SK-N-SH (cell line): ENCODE data around the gene UAP1L1. TPM values are rescaled to one million over a fixed set of nuclear protein-coding genes. Genes with fewer than 3 reads are reported as not detected.

Experiments
- CTCF ChIA-PET: fragments of 300-600, 350-600 bp; formaldehyde crosslinking; extraction: SDS; loops from one replicate; lab custom pipeline; 2021; lab: Yijun Ruan, JAX
- POLR2A ChIA-PET: fragments of 350-600 bp; sonication (Branson Sonifier 250); formaldehyde crosslinking; extraction: SDS; loops from one replicate; lab custom pipeline; 2020; ENCODE audit warnings: antibody characterized with exemption, inconsistent platforms; lab: Yijun Ruan, JAX
- DNase-seq: peaks from one replicate; pipeline ENCODE4 v3.0.0; 2012
- H2AFZ ChIP-seq: fragments of 200-600 bp; sonication (generic); 2 replicates; pipeline ENCODE4 v1.8.1; 2016; ENCODE audit warnings: antibody characterized with exemption, mild to moderate bottlenecking, low read depth
- H3F3A ChIP-seq: fragments of 200-600 bp; sonication (generic); replicated peaks from 2 replicates; pipeline ENCODE3; 2016; ENCODE audit warnings: antibody characterized with exemption, mild to moderate bottlenecking; ENCODE audit not compliant: insufficient read depth
- H3K27ac ChIP-seq, 2 experiments: fragments of 200-500 bp in 1 of 2; fragments of 200-600 bp in 1 of 2; sonication (Bioruptor generic) in 1 of 2; sonication (generic), shearing (Covaris generic) in 1 of 2; 2 replicates each; pipeline versions ENCODE4 v1.5.1 to v1.6.1; 2014 to 2016; ENCODE audit warnings: low read depth in 2 of 2, inconsistent platforms in 1 of 2, low read length in 1 of 2, mild to moderate bottlenecking in 1 of 2, mixed read lengths in 1 of 2
- H3K27me3 ChIP-seq: fragments of 200-600 bp; sonication (generic), shearing (Covaris generic); 2 replicates; pipeline ENCODE4 v1.6.1; 2016; ENCODE audit warnings: mixed run types; ENCODE audit not compliant: insufficient read depth
- H3K36me3 ChIP-seq, 2 experiments: fragments of 200-500 bp in 1 of 2; fragments of 200-600 bp in 1 of 2; sonication (Bioruptor generic) in 1 of 2; sonication (generic) in 1 of 2; replicated peaks in 1 of 2; 2 replicates each; pipeline versions ENCODE3 to v1.5.1; 2014 to 2016; ENCODE audit warnings: low read length in 1 of 2, mild to moderate bottlenecking in 1 of 2; ENCODE audit not compliant: insufficient read depth in 2 of 2, control insufficient read depth in 1 of 2
- H3K4me1 ChIP-seq, 2 experiments: fragments of 200-500 bp in 1 of 2; fragments of 200-600 bp in 1 of 2; sonication (Bioruptor generic) in 1 of 2; sonication (generic), shearing (Covaris generic) in 1 of 2; 2 replicates each; pipeline versions ENCODE4 v1.5.1 to v1.6.1; 2014 to 2016; ENCODE audit warnings: low read depth in 1 of 2, low read length in 1 of 2, mixed run types in 1 of 2; ENCODE audit not compliant: insufficient read depth in 2 of 2, control insufficient read depth in 1 of 2
- H3K4me2 ChIP-seq: fragments of 200-600 bp; sonication (generic), shearing (Covaris generic); 2 replicates; pipeline ENCODE4 v1.6.1; 2017; ENCODE audit warnings: mixed run types
- H3K4me3 ChIP-seq, 2 experiments: fragments of 200-500 bp in 1 of 2; fragments of 200-600 bp in 1 of 2; sonication (Bioruptor generic) in 1 of 2; sonication (generic), shearing (Covaris generic) in 1 of 2; 2 replicates each; pipeline versions ENCODE4 v1.5.1 to v1.8.1; 2014 to 2016; ENCODE audit warnings: low read depth in 2 of 2, inconsistent platforms in 1 of 2, low read length in 1 of 2, mild to moderate bottlenecking in 1 of 2, mixed read lengths in 1 of 2, moderate library complexity in 1 of 2
- H3K79me2 ChIP-seq: fragments of 200-600 bp; sonication (generic); 2 replicates; pipeline ENCODE4 v1.8.1; 2017; ENCODE audit warnings: mild to moderate bottlenecking; ENCODE audit not compliant: insufficient read depth
- H3K9ac ChIP-seq: fragments of 200-600 bp; sonication (generic); 2 replicates; pipeline ENCODE4 v1.6.1; 2017; ENCODE audit warnings: mixed run types
- H3K9me2 ChIP-seq: fragments of 200-600 bp; sonication (generic); 2 replicates; pipeline ENCODE4 v1.6.1; 2017; ENCODE audit warnings: mixed run types
- H3K9me3 ChIP-seq: fragments of 200-600 bp; sonication (generic); 2 replicates; pipeline ENCODE4 v1.6.1; 2017; ENCODE audit warnings: mixed run types, mild to moderate bottlenecking, moderate library complexity
- H4K20me1 ChIP-seq: fragments of 200-600 bp; sonication (generic); 2 replicates; pipeline ENCODE4 v1.6.1; 2017; ENCODE audit warnings: mild to moderate bottlenecking, mixed run types; ENCODE audit not compliant: insufficient read depth
- EP300 ChIP-seq, 2 experiments: IDR thresholded peaks; 2 replicates each; pipeline versions ENCODE4 v1.4.0 to v1.6.1; 2012; ENCODE audit warnings: borderline replicate concordance in 1 of 2, low read depth in 1 of 2, low read length in 1 of 2
- EZH2phosphoT487 ChIP-seq: fragments of 200-600 bp; sonication (generic); IDR thresholded peaks from 2 replicates; pipeline ENCODE4 v1.6.1; 2017; ENCODE audit warnings: low read depth, mixed run types, mild to moderate bottlenecking, antibody characterized with exemption, moderate library complexity, borderline replicate concordance
- FOSL2 ChIP-seq: IDR thresholded peaks from 2 replicates; pipeline ENCODE4 v1.4.0; 2012; ENCODE audit warnings: low read depth, mild to moderate bottlenecking, moderate library complexity, borderline replicate concordance
- FOXJ3 ChIP-seq: sonication (generic); formaldehyde crosslinking; IDR thresholded peaks from 2 replicates; pipeline ENCODE4 v1.5.1; 2020; ENCODE audit warnings: mild to moderate bottlenecking, missing genetic modification reagents
- FOXM1 ChIP-seq: IDR thresholded peaks from 2 replicates; pipeline ENCODE4 v1.4.0; 2012; ENCODE audit warnings: low read depth, mild to moderate bottlenecking
- GABPA ChIP-seq: IDR thresholded peaks from 2 replicates; pipeline ENCODE4 v1.4.0; 2012; ENCODE audit warnings: low read depth, mild to moderate bottlenecking
- GATA2 ChIP-seq: sonication (generic); formaldehyde crosslinking; IDR thresholded peaks from 2 replicates; pipeline ENCODE4 v1.5.0; 2020; ENCODE audit warnings: mild to moderate bottlenecking, missing genetic modification reagents
- JUND ChIP-seq: IDR thresholded peaks from 2 replicates; pipeline ENCODE4 v1.4.0; 2012
- MEF2A ChIP-seq: IDR thresholded peaks from 2 replicates; pipeline ENCODE4 v1.4.0; 2012; ENCODE audit warnings: low read depth, borderline replicate concordance
- NFIC ChIP-seq: IDR thresholded peaks from 2 replicates; pipeline ENCODE4 v1.4.0; 2012; ENCODE audit warnings: borderline replicate concordance
- NRF1 ChIP-seq: IDR thresholded peaks from 2 replicates; pipeline ENCODE4 v1.6.1; 2012; ENCODE audit warnings: low read depth, mild to moderate bottlenecking, low read length
- RCOR1 ChIP-seq: fragments of 150-350 bp; IDR thresholded peaks from 2 replicates; pipeline ENCODE4 v1.6.1; 2017; ENCODE audit warnings: antibody characterized with exemption, low read length
- RFX5 ChIP-seq: IDR thresholded peaks from 2 replicates; pipeline ENCODE4 v1.6.1; 2012; ENCODE audit warnings: mild to moderate bottlenecking, improper control_type of control experiment, low read length
- SIN3A ChIP-seq: IDR thresholded peaks from 2 replicates; pipeline ENCODE4 v1.6.1; 2012; ENCODE audit warnings: low read depth, mild to moderate bottlenecking, low read length, moderate library complexity, borderline replicate concordance
- TAF1 ChIP-seq: IDR thresholded peaks from 2 replicates; pipeline ENCODE4 v1.6.1; 2012; ENCODE audit warnings: low read depth, mild to moderate bottlenecking, low read length, moderate library complexity, borderline replicate concordance
- TEAD4 ChIP-seq: IDR thresholded peaks from 2 replicates; pipeline ENCODE4 v1.4.0; 2012; ENCODE audit warnings: mild to moderate bottlenecking, borderline replicate concordance; ENCODE audit not compliant: insufficient read depth
- WGBS: methylation state at CpG from one replicate; pipeline ENCODE4 v1.1.6; 2017; ENCODE audit warnings: low lambda C conversion rate; 5-methylcytosine and 5-hydroxymethylcytosine counted together
- polyA plus RNA-seq, 3 experiments: library from polyadenylated mRNA; depleted of rRNA; stranded (reverse); fragments of >200 nt; gene quantifications; 2 replicates each; pipeline ENCODE4 v1.2.3, GENCODE V29; 2012
- TF ChIP-seq, protein P1 (sequence below): IDR thresholded peaks from 2 replicates; pipeline ENCODE4 v1.4.0; 2012; ENCODE audit warnings: low read depth, borderline replicate concordance
- TF ChIP-seq, protein P2 (sequence below): fragments of 150-350 bp; IDR thresholded peaks from 2 replicates; pipeline ENCODE4 v1.6.1; 2017; ENCODE audit warnings: antibody characterized with exemption, low read length, low read depth, borderline replicate concordance

Gene UAP1L1
- polyA plus RNA-seq, 1 of the 3 experiments (the other 2 are of a cell fraction) = 5.6 TPM

DNA sequence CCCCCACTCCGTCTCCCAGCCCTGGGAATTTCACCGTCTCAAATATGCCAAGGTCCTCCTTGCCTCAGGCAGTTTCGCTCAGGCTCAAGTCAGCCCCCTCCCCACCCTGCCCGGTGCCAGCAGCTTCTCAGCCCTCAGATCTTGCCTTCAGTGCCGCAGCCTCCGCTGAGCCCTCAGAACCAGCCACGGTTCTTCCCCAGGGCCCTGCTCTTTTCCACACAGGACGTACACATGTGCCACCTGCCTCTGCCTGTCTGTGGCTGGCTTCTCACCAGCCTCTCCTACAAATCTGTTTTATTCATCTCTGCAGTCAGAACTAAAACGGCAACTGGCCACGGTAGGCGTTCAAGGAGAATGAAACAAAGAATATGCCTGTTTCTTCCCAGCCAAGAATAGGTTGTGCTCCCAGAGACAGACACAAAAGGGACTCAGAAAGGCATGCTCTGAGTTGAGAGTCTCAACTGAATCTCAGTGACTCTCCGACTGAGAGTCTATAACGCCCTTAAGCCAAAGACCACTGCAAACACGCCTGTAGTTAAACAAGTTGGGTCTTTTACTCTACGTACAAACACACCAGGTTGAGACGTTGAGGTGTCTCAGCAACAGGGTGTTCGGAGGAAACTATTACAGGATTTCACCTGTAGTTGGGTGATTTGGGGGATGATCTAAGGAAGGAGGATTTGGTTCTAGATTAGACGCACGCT, 51.0 kb downstream of the UAP1L1 start:
- no peaks in the 10 kb centered on the region for H3K9me3 ChIP-seq
- no peaks in the 10 kb centered on the region for H3K36me3 ChIP-seq
- H3K4me3 ChIP-seq = peak overlapping the region; percentile 77 to 89
- peak overlapping the region; percentile 89 for H3K4me2 ChIP-seq
- POLR2A ChIA-PET = interaction anchor here (2.6 kb wide), 1 partner anchor 10 kb away, joined by 32 read pairs; the partner anchor contains the start of gene GRIN1
- peaks cover 3 to 18% of the 10 kb centered on the region in 2 experiments; a peak in 3 of 4 replicates for H3K4me1 ChIP-seq
- H4K20me1 ChIP-seq = no peaks in the 10 kb centered on the region
- H3K9me2 ChIP-seq = no peaks in the 10 kb centered on the region
- TF ChIP-seq RFX5 (no peak), RCOR1 (no peak), TEAD4 (no peak), FOXJ3 (CRISPR knock-in tag) (no peak), FOXM1 (no peak), SIN3A (no peak), JUND (no peak), NFIC (no peak), TAF1 (no peak), GABPA (no peak), EP300 (IDR thresholded peaks at IDR 0.05; ENCODE audit: borderline replicate concordance in 1 of 2, low read depth in 1 of 2, low read length in 1 of 2) (no peak)
- TF ChIP-seq, protein P1, sequence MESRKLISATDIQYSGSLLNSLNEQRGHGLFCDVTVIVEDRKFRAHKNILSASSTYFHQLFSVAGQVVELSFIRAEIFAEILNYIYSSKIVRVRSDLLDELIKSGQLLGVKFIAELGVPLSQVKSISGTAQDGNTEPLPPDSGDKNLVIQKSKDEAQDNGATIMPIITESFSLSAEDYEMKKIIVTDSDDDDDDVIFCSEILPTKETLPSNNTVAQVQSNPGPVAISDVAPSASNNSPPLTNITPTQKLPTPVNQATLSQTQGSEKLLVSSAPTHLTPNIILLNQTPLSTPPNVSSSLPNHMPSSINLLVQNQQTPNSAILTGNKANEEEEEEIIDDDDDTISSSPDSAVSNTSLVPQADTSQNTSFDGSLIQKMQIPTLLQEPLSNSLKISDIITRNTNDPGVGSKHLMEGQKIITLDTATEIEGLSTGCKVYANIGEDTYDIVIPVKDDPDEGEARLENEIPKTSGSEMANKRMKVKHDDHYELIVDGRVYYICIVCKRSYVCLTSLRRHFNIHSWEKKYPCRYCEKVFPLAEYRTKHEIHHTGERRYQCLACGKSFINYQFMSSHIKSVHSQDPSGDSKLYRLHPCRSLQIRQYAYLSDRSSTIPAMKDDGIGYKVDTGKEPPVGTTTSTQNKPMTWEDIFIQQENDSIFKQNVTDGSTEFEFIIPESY = no peak
- CTCF ChIA-PET = interaction anchor here (1.1 to 2.7 kb wide), 4 partner anchors 11 to 108 kb away, joined by 3 to 14 read pairs (median 8); partner anchors contain the start of genes GRIN1 and NPDC1
- DNase-seq = no peak
- WGBS = 66% methylated on average over 17 of the region's 19 CpGs
- H3K27ac ChIP-seq = peak overlapping the region in 1 of 2 experiments; percentile 87; a peak in 2 of 4 replicates
- H3K9ac ChIP-seq = peak overlapping the region; percentile 82
- H2AFZ ChIP-seq = no peak overlapping the region
- no peaks in the 10 kb centered on the region for H3K27me3 ChIP-seq
- peaks cover 7% of the 10 kb centered on the region for H3F3A ChIP-seq
- H3K79me2 ChIP-seq = peaks cover 55% of the 10 kb centered on the region

DNA sequence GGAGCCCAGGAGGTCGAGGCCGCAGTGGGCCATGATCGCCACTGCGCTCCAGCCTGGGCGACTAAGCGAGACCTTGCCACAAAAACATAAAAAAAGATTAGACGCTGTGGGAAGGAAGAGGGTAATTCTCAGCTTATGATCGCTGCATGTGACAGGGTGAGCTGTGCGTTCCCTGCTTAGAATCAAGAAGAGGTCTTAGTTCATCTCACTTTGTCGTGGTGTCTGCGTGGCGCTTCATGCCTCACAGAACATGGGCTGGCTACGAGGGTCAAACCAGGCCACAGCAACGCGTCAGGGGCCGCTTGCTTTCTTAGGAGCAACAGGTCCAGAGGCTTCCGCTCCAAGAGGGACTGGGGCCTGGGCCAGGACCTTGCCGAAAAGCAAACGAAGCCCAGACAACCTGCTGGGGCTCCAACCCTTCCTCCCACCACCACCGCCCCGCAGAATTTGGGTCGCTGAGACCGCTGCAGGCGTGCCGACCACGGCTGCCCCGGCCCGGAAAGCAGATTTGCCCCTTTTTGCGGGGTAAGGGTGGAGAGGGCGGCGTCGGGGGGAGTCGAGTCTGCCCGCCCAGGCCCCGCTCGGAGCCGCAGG, 51.6 kb downstream of the UAP1L1 start:
- H3K4me2 ChIP-seq = peak overlapping the region; percentile 89
- CTCF ChIA-PET = interaction anchor here (0.9 to 2.7 kb wide), 11 partner anchors 10 to 107 kb away, joined by 3 to 14 read pairs (median 4); partner anchors contain the start of genes GRIN1 and NPDC1

More for the DNA sequence above, 51.6 kb downstream of the UAP1L1 start:
- Histone ChIP-seq H3K4me1 (peaks cover 3 to 18% of the 10 kb centered on the region in 2 experiments; a peak in 3 of 4 replicates), H4K20me1 (no peaks in the 10 kb centered on the region), H3K27ac (peak overlapping the region; percentile 56 to 87; a peak in 3 of 4 replicates)
- TF ChIP-seq GATA2 (CRISPR knock-in tag) (no peak), NRF1 (no peak), MEF2A (no peak), EZH2phosphoT487 (no peak), FOSL2 (no peak)
- TF ChIP-seq, protein P2, sequence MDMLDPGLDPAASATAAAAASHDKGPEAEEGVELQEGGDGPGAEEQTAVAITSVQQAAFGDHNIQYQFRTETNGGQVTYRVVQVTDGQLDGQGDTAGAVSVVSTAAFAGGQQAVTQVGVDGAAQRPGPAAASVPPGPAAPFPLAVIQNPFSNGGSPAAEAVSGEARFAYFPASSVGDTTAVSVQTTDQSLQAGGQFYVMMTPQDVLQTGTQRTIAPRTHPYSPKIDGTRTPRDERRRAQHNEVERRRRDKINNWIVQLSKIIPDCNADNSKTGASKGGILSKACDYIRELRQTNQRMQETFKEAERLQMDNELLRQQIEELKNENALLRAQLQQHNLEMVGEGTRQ = no peak
- TF ChIP-seq, protein P1 = no peak
- TF ChIP-seq, all 33 proteins: peak for 0
- Histone ChIP-seq H3K36me3 (no peaks in the 10 kb centered on the region), H3K9me2 (no peaks in the 10 kb centered on the region), H3K79me2 (peaks cover 50% of the 10 kb centered on the region), H3F3A (peaks cover 3% of the 10 kb centered on the region), H3K9me3 (no peaks in the 10 kb centered on the region), H3K27me3 (no peaks in the 10 kb centered on the region), H3K4me3 (peak overlapping the region; percentile 77 to 89), H3K9ac (peak overlapping the region; percentile 82), H2AFZ (peak overlapping the region; percentile 56; the same call in 1 of the 2 replicates)
- 32% methylated on average over 16 of the region's 37 CpGs for WGBS
- peak; percentile 50 for DNase-seq
- POLR2A ChIA-PET = interaction anchor here (0.9 to 2.6 kb wide), 13 partner anchors 10 to 126 kb away, joined by 3 to 32 read pairs (median 8); partner anchors contain the start of genes GRIN1, MAN1B1, NELFB and RNF208
